IPS-18a (cell line): Measurements from ENCODE around the gene DYSF.

Source experiments
- H3K27ac ChIP-seq: one replicate; pipeline ENCODE4 v1.5.1; 2013; ENCODE audit warnings: low read length
- H3K27me3 ChIP-seq: one replicate; pipeline ENCODE4 v1.6.1; 2013; ENCODE audit warnings: mild to moderate bottlenecking, low read length; ENCODE audit not compliant: control insufficient read depth, insufficient read depth
- H3K36me3 ChIP-seq: one replicate; pipeline ENCODE4 v1.6.1; 2013; ENCODE audit warnings: low read depth, low read length; ENCODE audit not compliant: control insufficient read depth
- H3K4me1 ChIP-seq: one replicate; pipeline ENCODE4 v1.6.1; 2013; ENCODE audit warnings: low read depth, low read length; ENCODE audit not compliant: control insufficient read depth
- H3K4me3 ChIP-seq: one replicate; pipeline ENCODE4 v1.5.1; 2013; ENCODE audit warnings: low read length
- H3K9ac ChIP-seq: one replicate; pipeline ENCODE4 v1.6.1; 2013; ENCODE audit warnings: mild to moderate bottlenecking, low read length, moderate library complexity
- H3K9me3 ChIP-seq: one replicate; pipeline ENCODE4 v1.6.1; 2013; ENCODE audit warnings: low read depth, low read length; ENCODE audit not compliant: control insufficient read depth

DYSF gene

GRCh38 chr2:71719520-71720282 is 266.3 kb downstream of the DYSF start:
- H3K9me3 ChIP-seq: no peaks in the 10 kb centered on the region
- no peaks in the 10 kb centered on the region for H3K4me1 ChIP-seq
- H3K36me3 ChIP-seq: no peaks in the 10 kb centered on the region
- no peak overlapping the region for H3K4me3 ChIP-seq
- H3K27me3 ChIP-seq: no peaks in the 10 kb centered on the region
- H3K27ac ChIP-seq: no peak overlapping the region
- H3K9ac ChIP-seq: no peak overlapping the region

GRCh38 chr2:71720283-71720560 is 266.9 kb downstream of the DYSF start:
- Histone ChIP-seq H3K9ac (no peak overlapping the region), H3K27me3 (no peaks in the 10 kb centered on the region), H3K27ac (no peak overlapping the region), H3K9me3 (no peaks in the 10 kb centered on the region), H3K36me3 (no peaks in the 10 kb centered on the region), H3K4me1 (no peaks in the 10 kb centered on the region), H3K4me3 (no peak overlapping the region)

GRCh38 chr2:71720596-71721361 is 267.4 kb downstream of the DYSF start:
- Histone ChIP-seq H3K4me3 (no peak overlapping the region), H3K36me3 (no peaks in the 10 kb centered on the region), H3K9me3 (no peaks in the 10 kb centered on the region), H3K27ac (no peak overlapping the region), H3K27me3 (no peaks in the 10 kb centered on the region), H3K4me1 (no peaks in the 10 kb centered on the region), H3K9ac (no peak overlapping the region)

- H3K4me1 ChIP-seq: no peaks in the 10 kb centered on the region
- no peak overlapping the region for H3K9ac ChIP-seq
- no peaks in the 10 kb centered on the region for H3K27me3 ChIP-seq
- no peaks in the 10 kb centered on the region for H3K9me3 ChIP-seq
- no peak overlapping the region for H3K27ac ChIP-seq
- no peaks in the 10 kb centered on the region for H3K36me3 ChIP-seq
- H3K4me3 ChIP-seq: no peak overlapping the region
These were observed 268.0 kb downstream of the DYSF start for GRCh38 chr2:71721362-71721665.

- Histone ChIP-seq H3K27ac (no peak overlapping the region), H3K9me3 (no peaks in the 10 kb centered on the region), H3K9ac (no peak overlapping the region), H3K36me3 (no peaks in the 10 kb centered on the region), H3K4me3 (no peak overlapping the region), H3K4me1 (no peaks in the 10 kb centered on the region), H3K27me3 (no peaks in the 10 kb centered on the region)
These were observed 268.3 kb downstream of the DYSF start for GRCh38 chr2:71721669-71722068.

GRCh38 chr2:71722286-71722685 is 268.9 kb downstream of the DYSF start:
- Histone ChIP-seq H3K4me1 (no peaks in the 10 kb centered on the region), H3K27me3 (no peaks in the 10 kb centered on the region), H3K36me3 (no peaks in the 10 kb centered on the region), H3K9ac (no peak overlapping the region), H3K9me3 (no peaks in the 10 kb centered on the region), H3K27ac (no peak overlapping the region), H3K4me3 (no peak overlapping the region)

- no peak overlapping the region for H3K9ac ChIP-seq
- H3K27ac ChIP-seq: no peak overlapping the region
- no peak overlapping the region for H3K4me3 ChIP-seq
- H3K4me1 ChIP-seq: no peaks in the 10 kb centered on the region
- H3K27me3 ChIP-seq: no peaks in the 10 kb centered on the region
- H3K9me3 ChIP-seq: no peaks in the 10 kb centered on the region
- no peaks in the 10 kb centered on the region for H3K36me3 ChIP-seq
These were observed 271.4 kb downstream of the DYSF start for GRCh38 chr2:71724793-71725192.

GRCh38 chr2:71725836-71726235 is 272.5 kb downstream of the DYSF start:
- H3K27ac ChIP-seq: no peak overlapping the region
- no peaks in the 10 kb centered on the region for H3K4me1 ChIP-seq
- H3K36me3 ChIP-seq: no peaks in the 10 kb centered on the region
- H3K27me3 ChIP-seq: no peaks in the 10 kb centered on the region
- H3K9me3 ChIP-seq: no peaks in the 10 kb centered on the region
- H3K9ac ChIP-seq: no peak overlapping the region
- H3K4me3 ChIP-seq: no peak overlapping the region

GRCh38 chr2:71727562-71727961 is 274.2 kb downstream of the DYSF start:
- Histone ChIP-seq H3K4me1 (no peaks in the 10 kb centered on the region), H3K9ac (no peak overlapping the region), H3K36me3 (no peaks in the 10 kb centered on the region), H3K9me3 (no peaks in the 10 kb centered on the region), H3K27me3 (no peaks in the 10 kb centered on the region), H3K27ac (no peak overlapping the region), H3K4me3 (no peak overlapping the region)

GRCh38 chr2:71728036-71728435 is 274.7 kb downstream of the DYSF start:
- H3K9me3 ChIP-seq: no peaks in the 10 kb centered on the region
- no peaks in the 10 kb centered on the region for H3K36me3 ChIP-seq
- no peaks in the 10 kb centered on the region for H3K4me1 ChIP-seq
- H3K4me3 ChIP-seq: no peak overlapping the region
- no peak overlapping the region for H3K9ac ChIP-seq
- H3K27me3 ChIP-seq: no peaks in the 10 kb centered on the region
- no peak overlapping the region for H3K27ac ChIP-seq

GRCh38 chr2:71730785-71731383 is 277.5 kb downstream of the DYSF start:
- no peaks in the 10 kb centered on the region for H3K4me1 ChIP-seq
- H3K9ac ChIP-seq: no peak overlapping the region
- H3K27ac ChIP-seq: no peak overlapping the region
- no peaks in the 10 kb centered on the region for H3K27me3 ChIP-seq
- H3K9me3 ChIP-seq: no peaks in the 10 kb centered on the region
- H3K4me3 ChIP-seq: no peak overlapping the region
- no peaks in the 10 kb centered on the region for H3K36me3 ChIP-seq

GRCh38 chr2:71734620-71735019 is 281.3 kb downstream of the DYSF start:
- no peak overlapping the region for H3K27ac ChIP-seq
- H3K9me3 ChIP-seq: no peaks in the 10 kb centered on the region
- H3K4me1 ChIP-seq: no peaks in the 10 kb centered on the region
- H3K27me3 ChIP-seq: no peaks in the 10 kb centered on the region
- H3K36me3 ChIP-seq: no peaks in the 10 kb centered on the region
- no peak overlapping the region for H3K9ac ChIP-seq
- H3K4me3 ChIP-seq: no peak overlapping the region
